Kidney (tissue), 14 donors: Measurements from ENCODE around the gene PTGFR. TPM values are rescaled to one million over a fixed set of nuclear protein-coding genes. Genes with fewer than 3 reads are reported as not detected.

ENCODE experiments used
- DNase-seq, 5 donors: peaks; one replicate each; pipeline ENCODE4 v3.0.0-alpha.2; 2013 to 2020
- FAIRE-seq: peaks from 2 replicates; lab custom pipeline; 2012; peaks lifted over from hg19 to GRCh38; lab: Jason Lieb, UNC
- H3K27ac ChIP-seq, 2 donors: one replicate each; pipeline ENCODE4 v1.7.0; 2013; ENCODE audit warnings: low read depth in 2 of 2, low read length in 2 of 2, inconsistent platforms in 1 of 2
- H3K27me3 ChIP-seq: one replicate; pipeline ENCODE4 v1.7.1; 2013; ENCODE audit warnings: low read length, inconsistent platforms; ENCODE audit not compliant: control insufficient read depth, insufficient read depth
- H3K36me3 ChIP-seq, 3 donors: one replicate each; pipeline versions ENCODE4 v1.7.0 to v1.7.1; 2013; ENCODE audit warnings: low read length in 3 of 3, control low read depth in 1 of 3, inconsistent platforms in 1 of 3; ENCODE audit not compliant: insufficient read depth in 3 of 3, control insufficient read depth in 2 of 3
- H3K4me1 ChIP-seq, 3 donors: one replicate each; pipeline versions ENCODE4 v1.7.0 to v1.7.1; 2013; ENCODE audit warnings: low read length in 3 of 3, inconsistent platforms in 1 of 3, low read depth in 1 of 3; ENCODE audit not compliant: control insufficient read depth in 2 of 3, insufficient read depth in 2 of 3
- H3K4me3 ChIP-seq, 3 donors: one replicate each; pipeline versions ENCODE4 v1.7.0 to v1.8.1; 2013; ENCODE audit warnings: low read length in 3 of 3, control low read depth in 1 of 3, inconsistent platforms in 1 of 3
- H3K9ac ChIP-seq, 3 donors: one replicate each; pipeline versions ENCODE4 v1.7.0 to v1.7.1; 2013; ENCODE audit warnings: low read length in 3 of 3, control low read depth in 1 of 3, inconsistent platforms in 1 of 3
- H3K9me3 ChIP-seq, 3 donors: one replicate each; pipeline versions ENCODE4 v1.7.0 to v1.7.1; 2013; ENCODE audit warnings: low read length in 3 of 3, control low read depth in 1 of 3, inconsistent platforms in 1 of 3; ENCODE audit not compliant: control insufficient read depth in 2 of 3, insufficient read depth in 1 of 3
- CTCF ChIP-seq: IDR thresholded peaks from 3 replicates; pipeline ENCODE4 v1.5.1; 2012; ENCODE audit warnings: mild to moderate bottlenecking, moderate library complexity, borderline replicate concordance; ENCODE audit not compliant: insufficient read depth; ENCODE audit errors: extremely low read depth
- intact Hi-C: fragments of 100-400 bp; cut with DNase I; formaldehyde crosslinking; loops from one replicate; pipeline ENCODE4 v1.11.1; 2022
- polyA plus RNA-seq: library from polyadenylated mRNA; stranded (reverse); fragments of 350-450 nt; fragmentation: Illumina TruSeq; extraction: RNeasy Lipid Tissue Mini Kit (QIAGEN cat#74804); gene quantifications from one replicate; pipeline ENCODE4 v1.2.3, GENCODE V29; 2014; ENCODE audit warnings: low read depth, low replicate concordance; ENCODE audit not compliant: insufficient read depth
- total RNA-seq: library from RNA; stranded (reverse); fragmentation: NEBNext Ultra II Directional; extraction: Animal tissue kit (Norgen Biotek cat#: 25700); gene quantifications from one replicate; pipeline ENCODE4 v1.2.1, GENCODE V29; 2021
- donor health status: control.
- donor health status: control.
- donor health status: control.
- donor health status: control.
- donor health status: control.
- donor health status: DM: yes; HTN: yes; CAD: no.
- donor health status: Normal renal cell carcinoma (clear cell type).

The PTGFR gene
- total and polyA plus RNA-seq, 2 donors from 2014 or later: 2.4 to 3.7 TPM

GRCh38 chr1:78540048-78540447 is 49.3 kb downstream of the PTGFR start:
- TF ChIP-seq CTCF: no peak
- H3K36me3 ChIP-seq: no peaks in the 10 kb centered on the region
- no peak overlapping the region for H3K27ac ChIP-seq
- no peaks in the 10 kb centered on the region for H3K4me1 ChIP-seq
- no peaks in the 10 kb centered on the region for H3K9me3 ChIP-seq
- DNase-seq (no peak), FAIRE-seq (no peak)
- H3K4me3 ChIP-seq: no peak overlapping the region
- intact Hi-C loops: no loop called here
- no peak overlapping the region for H3K9ac ChIP-seq
- H3K27me3 ChIP-seq: no peaks in the 10 kb centered on the region

GRCh38 chr1:78541479-78541878 is 50.7 kb downstream of the PTGFR start:
- no peak for TF ChIP-seq CTCF

GRCh38 chr1:78543941-78544643 is 53.3 kb downstream of the PTGFR start:
- no peaks in the 10 kb centered on the region for H3K27me3 ChIP-seq
- DNase-seq (no peak), FAIRE-seq (no peak)
- no peak overlapping the region for H3K4me3 ChIP-seq
- TF ChIP-seq CTCF: no peak
- H3K36me3 ChIP-seq: no peaks in the 10 kb centered on the region
- no peaks in the 10 kb centered on the region for H3K4me1 ChIP-seq
- intact Hi-C loops: no loop called here
- no peak overlapping the region for H3K27ac ChIP-seq
- H3K9ac ChIP-seq: no peak overlapping the region
- H3K9me3 ChIP-seq: no peaks in the 10 kb centered on the region

More at GRCh38 chr1:78541479-78541878, 50.7 kb downstream of the PTGFR start:
- Histone ChIP-seq H3K27me3 (no peaks in the 10 kb centered on the region), H3K4me1 (no peaks in the 10 kb centered on the region), H3K36me3 (no peaks in the 10 kb centered on the region), H3K4me3 (no peak overlapping the region), H3K27ac (no peak overlapping the region), H3K9me3 (no peaks in the 10 kb centered on the region), H3K9ac (no peak overlapping the region)
- intact Hi-C loops: no loop called here
- no peak for FAIRE-seq
- no peak for DNase-seq
